HUES6 (cell line): ENCODE measurements around the gene DRGX.

Source experiments
- H3K27ac ChIP-seq: 2 replicates; pipeline ENCODE4 v1.7.0; 2013; ENCODE audit warnings: low read depth, mild to moderate bottlenecking, low read length, inconsistent platforms
- H3K27me3 ChIP-seq: 2 replicates; pipeline ENCODE4 v1.6.1; 2013; ENCODE audit warnings: low read length; ENCODE audit not compliant: control insufficient read depth, insufficient read depth
- H3K36me3 ChIP-seq: 2 replicates; pipeline ENCODE4 v1.6.1; 2013; ENCODE audit warnings: low read length; ENCODE audit not compliant: control insufficient read depth, insufficient read depth
- H3K4me1 ChIP-seq: 2 replicates; pipeline ENCODE4 v1.6.1; 2013; ENCODE audit warnings: low read length; ENCODE audit not compliant: control insufficient read depth, insufficient read depth
- H3K4me3 ChIP-seq: 2 replicates; pipeline ENCODE4 v1.5.1; 2013; ENCODE audit warnings: low read depth, low read length
- H3K9ac ChIP-seq: one replicate; pipeline ENCODE4 v1.6.1; 2013; ENCODE audit warnings: mild to moderate bottlenecking, low read length
- H3K9me3 ChIP-seq: 2 replicates; pipeline ENCODE4 v1.6.1; 2013; ENCODE audit warnings: low read depth, low read length; ENCODE audit not compliant: control insufficient read depth, insufficient read depth

Gene DRGX

DNA sequence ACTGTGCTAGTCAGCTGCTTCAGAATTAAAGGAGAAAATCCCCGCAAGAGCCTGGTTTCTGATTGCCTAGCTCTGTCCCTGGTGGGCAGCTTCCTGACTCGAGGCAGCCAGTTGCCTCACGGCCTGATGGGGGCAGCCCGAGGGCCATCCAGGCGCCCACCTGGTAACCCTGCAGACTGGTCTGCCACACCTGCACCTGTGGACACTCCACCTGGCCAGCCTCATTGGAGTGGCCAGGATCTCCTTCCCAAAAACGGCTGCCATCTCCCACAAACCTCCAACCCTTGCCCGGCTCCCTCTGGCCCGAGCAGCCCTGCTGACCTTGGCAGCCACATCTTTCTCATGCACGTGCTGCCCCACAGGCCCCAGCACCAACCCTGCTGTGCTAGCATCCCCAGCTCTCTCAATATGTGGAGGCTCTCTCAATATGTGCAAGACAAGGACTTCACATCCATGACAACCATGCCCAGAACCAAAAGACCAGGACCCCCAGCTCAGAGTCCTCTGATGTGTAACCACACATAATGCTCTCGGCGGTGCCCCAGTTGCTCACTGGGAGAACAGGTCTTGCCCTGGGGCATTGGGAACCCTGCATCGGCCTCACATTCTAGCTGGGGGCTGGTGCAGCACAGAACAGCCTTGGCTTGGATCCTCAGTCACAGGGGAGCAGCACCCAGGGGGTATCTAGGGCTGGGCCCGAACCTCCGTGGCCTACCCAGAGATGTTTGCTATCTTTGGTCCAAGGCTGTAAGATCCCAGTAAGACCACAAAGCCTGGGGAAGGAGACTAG lies 14.6 kb downstream of the DRGX start:
- no peak overlapping the region for H3K27ac ChIP-seq
- no peak overlapping the region for H3K9ac ChIP-seq
- H3K36me3 ChIP-seq = no peaks in the 10 kb centered on the region
- no peaks in the 10 kb centered on the region for H3K9me3 ChIP-seq
- H3K4me1 ChIP-seq = no peaks in the 10 kb centered on the region
- H3K4me3 ChIP-seq = no peak overlapping the region
- H3K27me3 ChIP-seq = peaks cover 8% of the 10 kb centered on the region; the same call in 1 of the 2 replicates

DNA sequence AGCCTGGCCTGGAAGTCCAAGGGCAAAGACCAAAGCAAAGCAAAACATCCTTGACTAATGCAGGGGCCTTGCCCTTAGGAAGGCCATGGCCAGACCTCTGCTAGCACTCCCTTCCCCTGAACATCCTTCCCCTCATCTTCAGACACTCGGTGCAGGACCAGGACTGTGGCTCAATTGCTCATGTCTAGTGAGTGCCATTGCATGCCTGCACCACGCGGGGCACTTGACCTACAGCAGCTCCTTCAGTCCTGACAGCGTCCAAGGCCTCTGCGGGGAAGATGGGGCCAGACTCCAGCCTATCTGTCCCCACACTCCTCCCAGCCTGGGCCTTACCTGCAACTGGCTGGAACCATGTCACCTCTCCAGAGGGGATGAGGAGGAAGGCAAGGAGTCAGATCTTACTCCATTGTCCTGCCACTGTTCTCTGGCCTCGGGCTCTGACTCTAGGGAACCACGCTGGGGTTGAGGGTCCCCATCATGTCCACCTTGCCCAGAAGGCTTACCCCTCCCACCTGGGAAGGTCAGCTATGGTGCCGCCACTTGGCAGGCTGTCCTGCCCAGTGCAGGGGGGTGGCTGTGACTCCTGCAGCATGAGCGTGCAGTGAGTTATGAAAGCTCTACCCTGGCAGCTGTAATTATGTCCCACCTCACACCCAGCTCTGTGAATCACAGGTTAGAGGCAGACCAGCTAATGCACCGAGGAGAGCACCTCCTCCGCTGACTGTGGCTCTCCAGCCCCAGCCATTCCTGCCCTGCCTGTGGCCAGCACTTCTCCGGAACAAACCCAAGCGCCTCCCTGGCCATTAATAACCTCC lies 16.1 kb downstream of the DRGX start:
- Histone ChIP-seq H3K4me3 (no peak overlapping the region), H3K27me3 (peaks cover 8% of the 10 kb centered on the region; the same call in 1 of the 2 replicates), H3K27ac (no peak overlapping the region), H3K9me3 (no peaks in the 10 kb centered on the region), H3K36me3 (no peaks in the 10 kb centered on the region), H3K4me1 (no peaks in the 10 kb centered on the region), H3K9ac (no peak overlapping the region)

GRCh38 chr10:49377256-49377655 lies 18.6 kb downstream of the DRGX start:
- Histone ChIP-seq H3K36me3 (no peaks in the 10 kb centered on the region), H3K4me3 (no peak overlapping the region), H3K27ac (no peak overlapping the region), H3K27me3 (peaks cover 8% of the 10 kb centered on the region; the same call in 1 of the 2 replicates), H3K9me3 (no peaks in the 10 kb centered on the region), H3K4me1 (no peaks in the 10 kb centered on the region), H3K9ac (no peak overlapping the region)

GRCh38 chr10:49375611-49376010 lies 20.3 kb downstream of the DRGX start:
- H3K27me3 ChIP-seq = peaks cover 8% of the 10 kb centered on the region; the same call in 1 of the 2 replicates
- H3K9ac ChIP-seq = no peak overlapping the region
- H3K4me1 ChIP-seq = no peaks in the 10 kb centered on the region
- no peaks in the 10 kb centered on the region for H3K9me3 ChIP-seq
- H3K36me3 ChIP-seq = no peaks in the 10 kb centered on the region
- H3K4me3 ChIP-seq = no peak overlapping the region
- no peak overlapping the region for H3K27ac ChIP-seq

GRCh38 chr10:49374740-49375139 lies 21.1 kb downstream of the DRGX start:
- no peaks in the 10 kb centered on the region for H3K36me3 ChIP-seq
- H3K27ac ChIP-seq = no peak overlapping the region
- H3K4me1 ChIP-seq = no peaks in the 10 kb centered on the region
- H3K27me3 ChIP-seq = peaks cover 8% of the 10 kb centered on the region; the same call in 1 of the 2 replicates
- no peak overlapping the region for H3K4me3 ChIP-seq
- H3K9me3 ChIP-seq = no peaks in the 10 kb centered on the region
- H3K9ac ChIP-seq = no peak overlapping the region

GRCh38 chr10:49373361-49373760 lies 22.5 kb downstream of the DRGX start:
- H3K4me3 ChIP-seq = no peak overlapping the region
- H3K27me3 ChIP-seq = peaks cover 8% of the 10 kb centered on the region; the same call in 1 of the 2 replicates
- no peaks in the 10 kb centered on the region for H3K4me1 ChIP-seq
- no peak overlapping the region for H3K27ac ChIP-seq
- no peaks in the 10 kb centered on the region for H3K36me3 ChIP-seq
- H3K9me3 ChIP-seq = no peaks in the 10 kb centered on the region
- H3K9ac ChIP-seq = no peak overlapping the region

- Histone ChIP-seq H3K27ac (no peak overlapping the region), H3K4me1 (0 out of 2 replicates have a peak, but pooled peaks cover 2% of the 10 kb centered on the region), H3K36me3 (no peaks in the 10 kb centered on the region), H3K9ac (no peak overlapping the region), H3K27me3 (peaks cover 5% of the 10 kb centered on the region; the same call in 1 of the 2 replicates), H3K9me3 (no peaks in the 10 kb centered on the region), H3K4me3 (no peak overlapping the region)
These were observed 23.9 kb downstream of the DRGX start for GRCh38 chr10:49371967-49372366.

GRCh38 chr10:49370326-49371100 lies 25.4 kb downstream of the DRGX start:
- no peak overlapping the region for H3K9ac ChIP-seq
- H3K4me1 ChIP-seq = 0 out of 2 replicates have a peak, but pooled peaks cover 2% of the 10 kb centered on the region
- H3K27ac ChIP-seq = no peak overlapping the region
- no peaks in the 10 kb centered on the region for H3K36me3 ChIP-seq
- H3K9me3 ChIP-seq = no peaks in the 10 kb centered on the region
- no peak overlapping the region for H3K4me3 ChIP-seq
- H3K27me3 ChIP-seq = no peaks in the 10 kb centered on the region; the same call in 1 of the 2 replicates

GRCh38 chr10:49369216-49370162 lies 26.4 kb downstream of the DRGX start:
- no peaks in the 10 kb centered on the region for H3K27me3 ChIP-seq
- H3K9me3 ChIP-seq = no peaks in the 10 kb centered on the region

GRCh38 chr10:49368256-49368655 lies 27.6 kb downstream of the DRGX start:
- Histone ChIP-seq H3K4me3 (no peak overlapping the region), H3K9ac (no peak overlapping the region), H3K27ac (no peak overlapping the region), H3K27me3 (no peaks in the 10 kb centered on the region), H3K4me1 (0 out of 2 replicates have a peak, but pooled peaks cover 2% of the 10 kb centered on the region), H3K36me3 (no peaks in the 10 kb centered on the region), H3K9me3 (no peaks in the 10 kb centered on the region)

More at GRCh38 chr10:49369216-49370162, 26.4 kb downstream of the DRGX start:
- Histone ChIP-seq H3K4me1 (0 out of 2 replicates have a peak, but pooled peaks cover 2% of the 10 kb centered on the region), H3K36me3 (no peaks in the 10 kb centered on the region), H3K9ac (no peak overlapping the region), H3K4me3 (no peak overlapping the region), H3K27ac (no peak overlapping the region)
